K562 (cell line): ENCODE data around the gene CFAP97D2. TPM values are rescaled to one million over a fixed set of nuclear protein-coding genes. Genes with fewer than 3 reads are reported as not detected.

ENCODE experiments used
- CCNT2 ChIP-seq: IDR thresholded peaks from 2 replicates; pipeline ENCODE4 v1.6.1; 2011; ENCODE audit warnings: borderline replicate concordance, low read depth, mild to moderate bottlenecking, moderate library complexity, mixed read lengths, low read length; ENCODE audit not compliant: insufficient read length; ENCODE audit errors: extremely low read depth
- HNRNPLL ChIP-seq: fragments of 200-400 bp; formaldehyde crosslinking; IDR thresholded peaks from 2 replicates; pipeline ENCODE4 v1.6.1; 2017; ENCODE audit warnings: low read length, low read depth, mild to moderate bottlenecking; ENCODE audit not compliant: poor library complexity, severe bottlenecking
- MYNN ChIP-seq, 2 experiments: sonication (generic); formaldehyde crosslinking in 1 of 2; IDR thresholded peaks; 2 replicates each; pipeline versions ENCODE4 v1.5.0 to v1.6.1; 2016 to 2020; ENCODE audit warnings: antibody characterized with exemption in 1 of 2, missing genetic modification reagents in 1 of 2
- NUFIP1 ChIP-seq: fragments of 450-650 bp; IDR thresholded peaks from 2 replicates; pipeline ENCODE4 v1.6.1; 2018; ENCODE audit not compliant: partially characterized antibody
- POLR2A ChIP-seq: fragments of 450-650 bp; conservative IDR thresholded peaks from 2 replicates; pipeline ENCODE4 v1.6.1; 2016
- PTTG1 ChIP-seq: fragments of 450-650 bp; IDR thresholded peaks from 2 replicates; pipeline ENCODE4 v1.6.1; 2016; ENCODE audit warnings: low read depth, mild to moderate bottlenecking, missing genetic modification characterization, missing compliant biosample characterization
- RREB1 ChIP-seq: fragments of 250-450 bp; sonication (Bioruptor Pico); IDR thresholded peaks from 2 replicates; pipeline ENCODE4 v1.4.0; 2020
- SIN3A ChIP-seq, 2 experiments: fragments of 150-350 bp in 1 of 2; IDR thresholded peaks; 2 replicates each; pipeline ENCODE4 v1.6.1; 2011 to 2016; ENCODE audit warnings: borderline replicate concordance in 2 of 2, low read depth in 2 of 2, low read length in 2 of 2, mild to moderate bottlenecking in 2 of 2, moderate library complexity in 2 of 2; ENCODE audit not compliant: control insufficient read depth in 1 of 2
- SMARCA5 ChIP-seq: fragments of 450-650 bp; IDR thresholded peaks from 2 replicates; pipeline ENCODE4 v1.6.1; 2016
- ZBTB7A ChIP-seq: IDR thresholded peaks from 2 replicates; pipeline ENCODE4 v1.6.1; 2011; ENCODE audit warnings: low read depth, mild to moderate bottlenecking, low read length, moderate library complexity, borderline replicate concordance; ENCODE audit not compliant: control insufficient read depth
- ZNF316 ChIP-seq: fragments of 450-650 bp; IDR thresholded peaks from 2 replicates; pipeline ENCODE4 v1.6.1; 2016
- ZNF57 ChIP-seq: fragments of 450-650 bp; formaldehyde crosslinking; IDR thresholded peaks from 2 replicates; pipeline ENCODE4 v1.4.0; 2020; ENCODE audit warnings: mild to moderate bottlenecking, moderate library complexity
- ZNF668 ChIP-seq: fragments of 250-450 bp; sonication (Bioruptor Pico); IDR thresholded peaks from 2 replicates; pipeline ENCODE4 v1.8.0; 2022; ENCODE audit warnings: mild to moderate bottlenecking, inconsistent platforms
- polyA plus RNA-seq, 8 experiments: library from polyadenylated mRNA; depleted of rRNA in 4 of 8; stranded (reverse) in 5 of 8; unstranded in 3 of 8; fragments of >200 nt; fragmentation: Nextera tagmentation in 2 of 8; fragmentation: Illumina TruSeq in 1 of 8; extraction: Ambion mirVana in 2 of 8; extraction: Trizol in 1 of 8; gene quantifications; 2 replicates each; pipeline versions ENCODE4 v1.2.1 to v1.2.3, GENCODE V29; 2011 to 2014; ENCODE audit warnings: inconsistent platforms in 1 of 8, missing spikeins in 1 of 8
- total RNA-seq, 7 experiments: library from RNA; depleted of rRNA in 6 of 7; stranded (reverse); fragments of >200 nt in 6 of 7; fragmentation: Illumina TruSeq in 2 of 7; extraction: Trizol in 2 of 7; gene quantifications; 2 replicates each; pipeline versions ENCODE4 v1.2.1 to v1.2.3, GENCODE V29; 2011 to 2021; ENCODE audit warnings: low replicate concordance in 1 of 7
- TF ChIP-seq, protein P1 (sequence below), 2 experiments: IDR thresholded peaks; 2 replicates each; pipeline ENCODE4 v1.6.1; 2011; ENCODE audit warnings: borderline replicate concordance in 1 of 2, control low read depth in 1 of 2, low read depth in 1 of 2, low read length in 1 of 2, mild to moderate bottlenecking in 1 of 2, mixed read lengths in 1 of 2, moderate library complexity in 1 of 2; ENCODE audit not compliant: insufficient read depth in 1 of 2, insufficient read length in 1 of 2, poor library complexity in 1 of 2, severe bottlenecking in 1 of 2; ENCODE audit errors: extremely low read depth in 1 of 2
- TF ChIP-seq, protein P2 (sequence below): fragments of 450-650 bp; formaldehyde crosslinking; IDR thresholded peaks from 2 replicates; pipeline ENCODE4 v1.4.0; 2020; ENCODE audit warnings: mild to moderate bottlenecking, moderate library complexity

CFAP97D2 gene
- total and polyA plus RNA-seq, 9 of the 15 experiments (the other 6 are each of a cell fraction or from before 2014, with no cell fraction given) = not detected

DNA sequence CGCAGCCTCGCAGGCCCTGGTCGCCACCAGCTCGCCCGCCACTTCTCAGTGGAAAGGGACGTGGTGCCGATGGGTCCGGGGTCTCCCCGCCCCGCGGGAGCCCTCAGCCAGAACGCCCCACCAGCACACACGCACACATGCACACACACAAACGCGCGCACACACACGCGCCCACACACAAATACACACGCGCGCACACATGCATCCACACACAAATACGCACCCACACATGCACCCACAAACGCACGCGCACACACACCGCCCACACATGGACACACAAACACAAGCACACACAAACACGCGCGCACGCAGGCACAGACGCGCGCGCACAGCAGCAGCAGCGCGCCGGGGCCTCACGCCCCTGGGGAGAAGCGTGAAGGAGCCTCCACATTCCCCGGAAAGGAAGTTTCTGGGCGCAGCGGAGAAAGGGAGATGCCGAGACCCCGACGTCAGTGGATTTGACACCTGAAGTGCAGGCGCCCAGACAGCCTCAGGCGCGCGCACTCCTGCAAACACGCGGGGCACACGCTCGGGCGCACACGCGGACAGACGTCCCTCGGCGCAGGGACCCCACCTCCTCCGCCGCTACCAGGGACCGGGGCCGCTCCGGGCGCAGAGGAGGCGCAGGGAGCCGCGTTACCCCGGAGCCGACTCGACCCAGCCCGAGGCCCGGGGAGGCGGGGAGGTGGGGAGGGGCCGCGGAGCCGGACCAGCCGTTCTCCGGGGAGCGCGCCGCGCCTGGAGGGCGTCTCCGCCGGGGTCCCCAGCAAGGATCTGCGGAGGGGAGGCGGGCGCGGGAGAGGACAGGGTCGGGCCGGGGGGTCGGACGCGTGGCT lies 47.3 kb upstream of the CFAP97D2 start (continued):
- TF ChIP-seq RREB1 (CRISPR knock-in tag) (no peak), SMARCA5 (0 out of 2 replicates have a peak, but pooled peaks have one; percentile 23), ZNF316 (no peak), PTTG1 (tag) (no peak), POLR2A (no peak), ZNF57 (CRISPR knock-in tag) (no peak), HNRNPLL (peak; percentile 32), SIN3A (IDR thresholded peaks at IDR 0.05; ENCODE audit: borderline replicate concordance in 2 of 2, control insufficient read depth in 1 of 2, low read depth in 2 of 2, low read length in 2 of 2) (peak in 1 of 2 experiments; percentile 22; a peak in 1 of 4 replicates), MYNN (IDR thresholded peaks at IDR 0.05) (no peak), MYNN (CRISPR knock-in tag; IDR thresholded peaks at IDR 0.05) (no peak), CCNT2 (peak; percentile 18), ZNF668 (CRISPR knock-in tag) (no peak), NUFIP1 (no peak), ZBTB7A (no peak; the same call in 1 of the 2 replicates)
- TF ChIP-seq, protein P1, sequence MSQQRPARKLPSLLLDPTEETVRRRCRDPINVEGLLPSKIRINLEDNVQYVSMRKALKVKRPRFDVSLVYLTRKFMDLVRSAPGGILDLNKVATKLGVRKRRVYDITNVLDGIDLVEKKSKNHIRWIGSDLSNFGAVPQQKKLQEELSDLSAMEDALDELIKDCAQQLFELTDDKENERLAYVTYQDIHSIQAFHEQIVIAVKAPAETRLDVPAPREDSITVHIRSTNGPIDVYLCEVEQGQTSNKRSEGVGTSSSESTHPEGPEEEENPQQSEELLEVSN (IDR thresholded peaks at IDR 0.05; ENCODE audit: borderline replicate concordance in 1 of 2, extremely low read depth in 1 of 2, insufficient read depth in 1 of 2, insufficient read length in 1 of 2, low read depth in 1 of 2, low read length in 1 of 2, poor library complexity in 1 of 2, severe bottlenecking in 1 of 2) = no peak
- TF ChIP-seq, protein P2, sequence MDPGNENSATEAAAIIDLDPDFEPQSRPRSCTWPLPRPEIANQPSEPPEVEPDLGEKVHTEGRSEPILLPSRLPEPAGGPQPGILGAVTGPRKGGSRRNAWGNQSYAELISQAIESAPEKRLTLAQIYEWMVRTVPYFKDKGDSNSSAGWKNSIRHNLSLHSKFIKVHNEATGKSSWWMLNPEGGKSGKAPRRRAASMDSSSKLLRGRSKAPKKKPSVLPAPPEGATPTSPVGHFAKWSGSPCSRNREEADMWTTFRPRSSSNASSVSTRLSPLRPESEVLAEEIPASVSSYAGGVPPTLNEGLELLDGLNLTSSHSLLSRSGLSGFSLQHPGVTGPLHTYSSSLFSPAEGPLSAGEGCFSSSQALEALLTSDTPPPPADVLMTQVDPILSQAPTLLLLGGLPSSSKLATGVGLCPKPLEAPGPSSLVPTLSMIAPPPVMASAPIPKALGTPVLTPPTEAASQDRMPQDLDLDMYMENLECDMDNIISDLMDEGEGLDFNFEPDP = no peak
